MM.1S (cell line): ENCODE data around the gene PPP5C.

Experiments
- EZH2 ChIP-seq: fragments of 300-600 bp; sonication (generic); optimal IDR thresholded peaks from 2 replicates; pipeline ENCODE3; 2017; ENCODE audit warnings: low read depth, mild to moderate bottlenecking, antibody characterized with exemption, low read length, mixed read lengths
- TF ChIP-seq, protein P1 (sequence below): fragments of 300-600 bp; sonication (generic); IDR thresholded peaks from 2 replicates; pipeline ENCODE4 v1.5.1; 2016; ENCODE audit warnings: antibody characterized with exemption, low read length, mixed read lengths

DNA sequence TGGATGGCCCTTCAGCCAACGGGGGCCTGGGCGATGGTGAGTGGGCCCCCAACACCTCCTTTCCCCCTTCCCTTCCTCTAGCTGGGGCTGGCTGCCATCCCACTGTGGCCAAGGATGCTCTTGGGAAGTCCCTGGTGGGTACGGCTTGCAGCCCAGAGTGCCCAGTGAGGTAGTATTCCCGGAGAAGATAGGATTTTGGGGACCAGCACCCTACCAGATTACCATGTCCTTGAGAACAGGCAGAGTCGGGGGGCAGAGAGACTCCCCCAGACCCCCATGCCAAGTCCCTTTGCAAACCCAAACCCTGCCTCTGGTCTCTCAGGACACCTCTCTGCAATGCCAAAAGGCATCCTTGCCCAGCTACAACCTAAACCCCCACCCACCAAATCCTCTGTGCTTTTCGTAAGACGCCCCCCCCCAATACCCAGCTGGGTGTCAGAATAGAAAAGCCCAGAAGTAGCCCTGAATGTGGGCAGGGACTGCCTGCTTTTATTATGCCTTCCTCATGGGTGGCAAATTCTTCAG is 48.3 kb upstream of the PPP5C start:
- TF ChIP-seq, protein P1, sequence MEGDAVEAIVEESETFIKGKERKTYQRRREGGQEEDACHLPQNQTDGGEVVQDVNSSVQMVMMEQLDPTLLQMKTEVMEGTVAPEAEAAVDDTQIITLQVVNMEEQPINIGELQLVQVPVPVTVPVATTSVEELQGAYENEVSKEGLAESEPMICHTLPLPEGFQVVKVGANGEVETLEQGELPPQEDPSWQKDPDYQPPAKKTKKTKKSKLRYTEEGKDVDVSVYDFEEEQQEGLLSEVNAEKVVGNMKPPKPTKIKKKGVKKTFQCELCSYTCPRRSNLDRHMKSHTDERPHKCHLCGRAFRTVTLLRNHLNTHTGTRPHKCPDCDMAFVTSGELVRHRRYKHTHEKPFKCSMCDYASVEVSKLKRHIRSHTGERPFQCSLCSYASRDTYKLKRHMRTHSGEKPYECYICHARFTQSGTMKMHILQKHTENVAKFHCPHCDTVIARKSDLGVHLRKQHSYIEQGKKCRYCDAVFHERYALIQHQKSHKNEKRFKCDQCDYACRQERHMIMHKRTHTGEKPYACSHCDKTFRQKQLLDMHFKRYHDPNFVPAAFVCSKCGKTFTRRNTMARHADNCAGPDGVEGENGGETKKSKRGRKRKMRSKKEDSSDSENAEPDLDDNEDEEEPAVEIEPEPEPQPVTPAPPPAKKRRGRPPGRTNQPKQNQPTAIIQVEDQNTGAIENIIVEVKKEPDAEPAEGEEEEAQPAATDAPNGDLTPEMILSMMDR = no peak
- no peak for TF ChIP-seq EZH2
